IMR-90 (cell line): ENCODE results near the gene MED12L.

Experiments
- BHLHE40 ChIP-seq: fragments of 150-350 bp; IDR thresholded peaks from 2 replicates; pipeline ENCODE4 v1.6.1; 2016; ENCODE audit warnings: mild to moderate bottlenecking, low read depth, low read length
- CEBPB ChIP-seq: IDR thresholded peaks from 2 replicates; pipeline ENCODE4 v1.6.1; 2012; ENCODE audit warnings: low read depth, low read length, improper control_type of control experiment
- MAZ ChIP-seq: IDR thresholded peaks from 2 replicates; pipeline ENCODE4 v1.6.1; 2012; ENCODE audit warnings: low read depth, mild to moderate bottlenecking, low read length, improper control_type of control experiment, moderate library complexity, borderline replicate concordance
- MXI1 ChIP-seq: IDR thresholded peaks from 2 replicates; pipeline ENCODE4 v1.6.1; 2012; ENCODE audit warnings: low read depth, mild to moderate bottlenecking, low read length, moderate library complexity, borderline replicate concordance
- NFE2L2 ChIP-seq: fragments of 150-350 bp; IDR thresholded peaks from 2 replicates; pipeline ENCODE4 v1.6.1; 2016; ENCODE audit warnings: low read depth, mild to moderate bottlenecking, low read length
- POLR2A ChIP-seq: IDR thresholded peaks from 2 replicates; pipeline ENCODE4 v1.6.1; 2012; ENCODE audit warnings: mild to moderate bottlenecking, low read depth, low read length
- RAD21 ChIP-seq: IDR thresholded peaks from 2 replicates; pipeline ENCODE4 v1.6.1; 2012; ENCODE audit warnings: low read length, improper control_type of control experiment
- SMC3 ChIP-seq: fragments of 150-350 bp; IDR thresholded peaks from 2 replicates; pipeline ENCODE4 v1.6.1; 2016; ENCODE audit warnings: low read depth, mild to moderate bottlenecking, antibody characterized with exemption, low read length, moderate library complexity
- TF ChIP-seq, protein P1 (sequence below): conservative IDR thresholded peaks from 2 replicates; pipeline ENCODE4 v1.5.1; 2012; ENCODE audit warnings: mild to moderate bottlenecking, low read depth, low read length, improper control_type of control experiment
- TF ChIP-seq, protein P2 (sequence below): fragments of 150-350 bp; IDR thresholded peaks from 2 replicates; pipeline ENCODE4 v1.6.1; 2017; ENCODE audit warnings: mild to moderate bottlenecking, antibody characterized with exemption, low read length, low read depth

DNA sequence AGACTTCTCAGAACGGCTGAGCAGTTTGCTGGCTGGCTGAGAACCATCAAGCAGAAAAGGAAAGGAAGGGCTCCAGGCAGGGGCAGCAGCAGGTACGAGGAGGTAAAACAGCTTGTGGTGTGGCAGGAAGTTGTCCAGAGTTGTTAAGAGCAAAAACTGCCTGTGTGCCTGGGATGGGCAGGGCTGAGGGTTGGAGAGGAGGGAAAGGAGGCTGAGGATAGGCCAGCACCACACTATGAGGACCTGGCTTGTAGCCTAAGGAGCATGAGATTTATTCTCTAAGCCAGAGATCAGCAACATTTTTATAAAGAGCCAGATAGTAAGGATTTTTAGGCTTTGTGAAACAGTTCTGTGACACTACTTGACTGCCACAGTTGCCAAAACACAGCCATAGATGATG is 367.4 kb downstream of the MED12L start:
- TF ChIP-seq, protein P1, sequence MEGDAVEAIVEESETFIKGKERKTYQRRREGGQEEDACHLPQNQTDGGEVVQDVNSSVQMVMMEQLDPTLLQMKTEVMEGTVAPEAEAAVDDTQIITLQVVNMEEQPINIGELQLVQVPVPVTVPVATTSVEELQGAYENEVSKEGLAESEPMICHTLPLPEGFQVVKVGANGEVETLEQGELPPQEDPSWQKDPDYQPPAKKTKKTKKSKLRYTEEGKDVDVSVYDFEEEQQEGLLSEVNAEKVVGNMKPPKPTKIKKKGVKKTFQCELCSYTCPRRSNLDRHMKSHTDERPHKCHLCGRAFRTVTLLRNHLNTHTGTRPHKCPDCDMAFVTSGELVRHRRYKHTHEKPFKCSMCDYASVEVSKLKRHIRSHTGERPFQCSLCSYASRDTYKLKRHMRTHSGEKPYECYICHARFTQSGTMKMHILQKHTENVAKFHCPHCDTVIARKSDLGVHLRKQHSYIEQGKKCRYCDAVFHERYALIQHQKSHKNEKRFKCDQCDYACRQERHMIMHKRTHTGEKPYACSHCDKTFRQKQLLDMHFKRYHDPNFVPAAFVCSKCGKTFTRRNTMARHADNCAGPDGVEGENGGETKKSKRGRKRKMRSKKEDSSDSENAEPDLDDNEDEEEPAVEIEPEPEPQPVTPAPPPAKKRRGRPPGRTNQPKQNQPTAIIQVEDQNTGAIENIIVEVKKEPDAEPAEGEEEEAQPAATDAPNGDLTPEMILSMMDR: no peak
- TF ChIP-seq POLR2A (no peak), BHLHE40 (no peak), CEBPB (no peak), SMC3 (no peak), RAD21 (no peak), MAZ (no peak), MXI1 (no peak), NFE2L2 (no peak)
- TF ChIP-seq, protein P2, sequence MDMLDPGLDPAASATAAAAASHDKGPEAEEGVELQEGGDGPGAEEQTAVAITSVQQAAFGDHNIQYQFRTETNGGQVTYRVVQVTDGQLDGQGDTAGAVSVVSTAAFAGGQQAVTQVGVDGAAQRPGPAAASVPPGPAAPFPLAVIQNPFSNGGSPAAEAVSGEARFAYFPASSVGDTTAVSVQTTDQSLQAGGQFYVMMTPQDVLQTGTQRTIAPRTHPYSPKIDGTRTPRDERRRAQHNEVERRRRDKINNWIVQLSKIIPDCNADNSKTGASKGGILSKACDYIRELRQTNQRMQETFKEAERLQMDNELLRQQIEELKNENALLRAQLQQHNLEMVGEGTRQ: no peak
